Ishikawa (cell line): ENCODE data around the gene PSMD2.

Experiments used
- CEBPB ChIP-seq: IDR thresholded peaks from 2 replicates; pipeline ENCODE4 v1.6.1; 2012
- CREB1 ChIP-seq: IDR thresholded peaks from 2 replicates; pipeline ENCODE4 v1.6.1; 2012; ENCODE audit warnings: low read depth
- EGR1 ChIP-seq: IDR thresholded peaks from 2 replicates; pipeline ENCODE4 v1.6.1; 2012
- EP300 ChIP-seq: IDR thresholded peaks from 2 replicates; pipeline ENCODE4 v1.6.1; 2012; ENCODE audit warnings: borderline replicate concordance
- FOXM1 ChIP-seq: IDR thresholded peaks from 2 replicates; pipeline ENCODE4 v1.6.1; 2012; ENCODE audit warnings: low read depth, borderline replicate concordance
- MAX ChIP-seq: IDR thresholded peaks from 2 replicates; pipeline ENCODE4 v1.6.1; 2012
- NFIC ChIP-seq: IDR thresholded peaks from 2 replicates; pipeline ENCODE4 v1.6.1; 2012
- RAD21 ChIP-seq: IDR thresholded peaks from 2 replicates; pipeline ENCODE4 v1.6.1; 2012; ENCODE audit warnings: low read depth
- REST ChIP-seq: IDR thresholded peaks from 2 replicates; pipeline ENCODE4 v1.6.1; 2012; ENCODE audit warnings: low read depth, mild to moderate bottlenecking
- TAF1 ChIP-seq: IDR thresholded peaks from 2 replicates; pipeline ENCODE4 v1.6.1; 2012; ENCODE audit warnings: low read depth, mild to moderate bottlenecking
- TEAD4 ChIP-seq: IDR thresholded peaks from 2 replicates; pipeline ENCODE4 v1.6.1; 2012
- USF1 ChIP-seq: IDR thresholded peaks from 2 replicates; pipeline ENCODE4 v1.6.1; 2012
- YY1 ChIP-seq: IDR thresholded peaks from 2 replicates; pipeline ENCODE4 v1.6.1; 2012; ENCODE audit warnings: low read depth
- ZBTB7A ChIP-seq: IDR thresholded peaks from 2 replicates; pipeline ENCODE4 v1.6.1; 2012; ENCODE audit warnings: low read depth

Gene PSMD2

GRCh38 chr3:184261854-184262763 lies 36.9 kb upstream of the PSMD2 start:
- 0 out of 2 replicates have a peak, but pooled peaks have one; percentile 5 for TF ChIP-seq NFIC
- TF ChIP-seq TEAD4 = no peak
- TF ChIP-seq TAF1 = peak; percentile 49; the same call in 1 of the 2 replicates
- no peak; the same call in 1 of the 2 replicates for TF ChIP-seq CREB1
- peak; percentile 93 for TF ChIP-seq CEBPB
- no peak for TF ChIP-seq EP300
- TF ChIP-seq RAD21 = no peak
- no peak for TF ChIP-seq FOXM1
- TF ChIP-seq REST = no peak
- TF ChIP-seq EGR1 = peak; percentile 42; the same call in 1 of the 2 replicates
- no peak for TF ChIP-seq USF1
- TF ChIP-seq ZBTB7A = peak; percentile 67
- peak; percentile 56 for TF ChIP-seq MAX
- peak; percentile 38 for TF ChIP-seq YY1

GRCh38 chr3:184262764-184263179 lies 36.3 kb upstream of the PSMD2 start:
- peak; percentile 81; the same call in 1 of the 2 replicates for TF ChIP-seq MAX
- TF ChIP-seq NFIC = no peak

GRCh38 chr3:184272269-184272668 lies 26.8 kb upstream of the PSMD2 start:
- TF ChIP-seq YY1 = no peak
- no peak for TF ChIP-seq REST
- TF ChIP-seq TAF1 = no peak

GRCh38 chr3:184275381-184275701 lies 23.7 kb upstream of the PSMD2 start:
- TF ChIP-seq CEBPB = no peak
- TF ChIP-seq EGR1 = no peak
- no peak for TF ChIP-seq TEAD4

GRCh38 chr3:184275961-184276910 lies 22.8 kb upstream of the PSMD2 start, which contains the start of gene ECE2:
Gene ECE2, plus strand, starts transcription at chr3:184276022. Its CDS starts 132 bp downstream, at chr3:184276154.
- no peak for TF ChIP-seq FOXM1
- no peak for TF ChIP-seq MAX
- TF ChIP-seq TAF1 = no peak
- no peak for TF ChIP-seq USF1
- no peak for TF ChIP-seq CREB1
- no peak for TF ChIP-seq REST
- TF ChIP-seq EGR1 = no peak
- TF ChIP-seq YY1 = no peak
- TF ChIP-seq ZBTB7A = no peak
- no peak for TF ChIP-seq TEAD4
- no peak for TF ChIP-seq CEBPB
- no peak for TF ChIP-seq NFIC
